Skeletal muscle tissue (tissue), 4 donors: ENCODE measurements around the gene SLC25A47. TPM values are rescaled to one million over a fixed set of nuclear protein-coding genes. Genes with fewer than 3 reads are reported as not detected.
"Not testable (repeated sequence)": the region's sequence is repeated elsewhere in the genome, so short reads cannot be mapped to it uniquely, and the experiment has no call there.

Experiments used
- H3K27ac ChIP-seq: one replicate; pipeline ENCODE4 v1.7.0; 2013; ENCODE audit warnings: mild to moderate bottlenecking, low read depth, low read length, inconsistent platforms
- H3K27me3 ChIP-seq, 3 donors: one replicate each; pipeline ENCODE4 v1.7.0; 2013; ENCODE audit warnings: low read length in 3 of 3; ENCODE audit not compliant: control insufficient read depth in 3 of 3, insufficient read depth in 3 of 3
- H3K36me3 ChIP-seq, 3 donors: one replicate each; pipeline ENCODE4 v1.7.0; 2013; ENCODE audit warnings: low read length in 3 of 3; ENCODE audit not compliant: control insufficient read depth in 3 of 3, insufficient read depth in 3 of 3
- H3K4me1 ChIP-seq, 3 donors: one replicate each; pipeline ENCODE4 v1.7.0; 2013; ENCODE audit warnings: low read length in 3 of 3, mild to moderate bottlenecking in 3 of 3; ENCODE audit not compliant: control insufficient read depth in 3 of 3, insufficient read depth in 3 of 3
- H3K4me3 ChIP-seq, 3 donors: one replicate each; pipeline ENCODE4 v1.7.0; 2013; ENCODE audit warnings: low read length in 3 of 3
- H3K9ac ChIP-seq, 3 donors: one replicate each; pipeline ENCODE4 v1.7.0; 2013; ENCODE audit warnings: low read length in 3 of 3, mild to moderate bottlenecking in 3 of 3, moderate library complexity in 2 of 3, low read depth in 1 of 3
- H3K9me3 ChIP-seq, 3 donors: one replicate each; pipeline ENCODE4 v1.7.0; 2013; ENCODE audit warnings: low read length in 3 of 3; ENCODE audit not compliant: control insufficient read depth in 3 of 3
- total RNA-seq: library from RNA; depleted of rRNA; stranded (reverse); fragments of >200 nt; gene quantifications from one replicate; pipeline ENCODE4 v1.2.3, GENCODE V29; 2014
- donor health status: Osteomylitis.

SLC25A47 gene
- total RNA-seq, 1 donor from 2014 or later = 0.52 TPM

- not testable (repeated sequence) for H3K9me3 ChIP-seq, H3K27ac ChIP-seq, H3K27me3 ChIP-seq, H3K9ac ChIP-seq, H3K36me3 ChIP-seq, H3K4me3 ChIP-seq
- H3K4me1 ChIP-seq = peaks cover 20 to 54% (median 43%) of the 10 kb centered on the region in 3 donors
Observed at GRCh38 chr14:100283436-100283835, 39.7 kb upstream of the SLC25A47 start.

- Histone ChIP-seq H3K9me3 (no peaks in the 10 kb centered on the region), H3K4me3 (no peak overlapping the region), H3K9ac (peak overlapping the region; percentile 20 to 92 (median 86)), H3K27ac (peak overlapping the region; percentile 84), H3K36me3 (peaks cover 0 to 2% (median 0%) of the 10 kb centered on the region in 3 donors), H3K27me3 (no peaks in the 10 kb centered on the region), H3K4me1 (peaks cover 25 to 53% (median 42%) of the 10 kb centered on the region in 3 donors)
Observed at GRCh38 chr14:100283984-100284881, 38.9 kb upstream of the SLC25A47 start.

GRCh38 chr14:100285021-100285912 lies 37.9 kb upstream of the SLC25A47 start:
- Histone ChIP-seq H3K27me3 (no peaks in the 10 kb centered on the region), H3K36me3 (peaks cover 0 to 2% (median 0%) of the 10 kb centered on the region in 3 donors), H3K9me3 (no peaks in the 10 kb centered on the region), H3K4me1 (peaks cover 30 to 52% (median 39%) of the 10 kb centered on the region in 3 donors), H3K27ac (peak overlapping the region; percentile 84), H3K4me3 (peak overlapping the region; percentile 62 to 81 (median 78)), H3K9ac (peak overlapping the region; percentile 72 to 92 (median 86))

- Histone ChIP-seq H3K4me3 (peak overlapping the region in 2 of 3 donors; percentile 78 to 81), H3K4me1 (peaks cover 34 to 58% (median 42%) of the 10 kb centered on the region in 3 donors), H3K27me3 (no peaks in the 10 kb centered on the region), H3K9me3 (no peaks in the 10 kb centered on the region), H3K27ac (peak overlapping the region; percentile 84), H3K9ac (peak overlapping the region in 2 of 3 donors; percentile 86 to 92), H3K36me3 (peaks cover 0 to 2% (median 2%) of the 10 kb centered on the region in 3 donors)
Observed at GRCh38 chr14:100285913-100286400, 37.2 kb upstream of the SLC25A47 start.

- no peak overlapping the region for H3K4me3 ChIP-seq
- peak overlapping the region in 1 of 3 donors; percentile 57 for H3K9ac ChIP-seq
- H3K9me3 ChIP-seq = no peaks in the 10 kb centered on the region
- H3K36me3 ChIP-seq = peaks cover 0 to 8% (median 5%) of the 10 kb centered on the region in 3 donors
- H3K27ac ChIP-seq = peak overlapping the region; percentile 47
- peaks cover 28 to 51% (median 36%) of the 10 kb centered on the region in 3 donors for H3K4me1 ChIP-seq
- no peaks in the 10 kb centered on the region for H3K27me3 ChIP-seq
Observed at GRCh38 chr14:100286484-100287191, 36.5 kb upstream of the SLC25A47 start.

- Histone ChIP-seq H3K36me3 (peaks cover 3 to 11% (median 8%) of the 10 kb centered on the region in 3 donors), H3K9me3 (no peaks in the 10 kb centered on the region), H3K27ac (no peak overlapping the region), H3K9ac (peak overlapping the region in 1 of 3 donors; percentile 57), H3K27me3 (no peaks in the 10 kb centered on the region), H3K4me3 (no peak overlapping the region), H3K4me1 (peaks cover 24 to 47% (median 34%) of the 10 kb centered on the region in 3 donors)
Observed at GRCh38 chr14:100287202-100287997, 35.7 kb upstream of the SLC25A47 start.

- H3K4me1 ChIP-seq = peaks cover 24 to 47% (median 34%) of the 10 kb centered on the region in 3 donors
- H3K4me3 ChIP-seq, H3K27me3 ChIP-seq, H3K9me3 ChIP-seq, H3K27ac ChIP-seq, H3K9ac ChIP-seq: not testable (repeated sequence)
- H3K36me3 ChIP-seq = peaks cover 4 to 14% (median 8%) of the 10 kb centered on the region in 3 donors
Observed at GRCh38 chr14:100287998-100288295, 35.2 kb upstream of the SLC25A47 start.

- Histone ChIP-seq H3K4me3 (no peak overlapping the region), H3K27me3 (no peaks in the 10 kb centered on the region), H3K4me1 (peaks cover 24 to 47% (median 34%) of the 10 kb centered on the region in 3 donors), H3K27ac (no peak overlapping the region), H3K36me3 (peaks cover 4 to 16% (median 8%) of the 10 kb centered on the region in 3 donors), H3K9ac (peak overlapping the region in 1 of 3 donors; percentile 30), H3K9me3 (no peaks in the 10 kb centered on the region)
Observed at GRCh38 chr14:100288382-100289185, 34.6 kb upstream of the SLC25A47 start.
